Tibial nerve (tissue), 3 donors: Measurements from ENCODE around the gene TAOK1.

Source experiments
- CTCF ChIP-seq, 5 experiments: fragments of 200-600 bp in 3 of 5; fragments of 450-650 bp in 2 of 5; sonication (generic) in 3 of 5; IDR thresholded peaks; one replicate each; pipeline ENCODE4 v1.5.1; 2016 to 2019; ENCODE audit warnings: antibody characterized with exemption in 5 of 5, mild to moderate bottlenecking in 3 of 5, moderate library complexity in 2 of 5
- POLR2A ChIP-seq, 2 donors: fragments of 450-650 bp; IDR thresholded peaks; one replicate each; pipeline ENCODE4 v1.6.1; 2017; ENCODE audit warnings: antibody characterized with exemption in 2 of 2, mild to moderate bottlenecking in 2 of 2, moderate library complexity in 2 of 2

GRCh38 chr17:29576214-29577000, 186.2 kb downstream of the TAOK1 start:
- TF ChIP-seq CTCF (IDR thresholded peaks at IDR 0.05) (no peak), POLR2A (IDR thresholded peaks at IDR 0.05) (no peak)
